MM.1S (cell line): ENCODE measurements around the gene TCF12.

Source experiments
- DNase-seq: peaks from one replicate; pipeline ENCODE4 v3.0.0-alpha.2; 2015
- H2AFZ ChIP-seq: fragments of 300-600 bp; sonication (generic); 2 replicates; pipeline ENCODE4 v1.6.0; 2016; ENCODE audit warnings: antibody characterized with exemption, low read length
- H3F3A ChIP-seq: fragments of 300-600 bp; sonication (generic); 2 replicates; pipeline ENCODE4 v1.6.1; 2016; ENCODE audit warnings: mild to moderate bottlenecking, antibody characterized with exemption, low read length, moderate library complexity, mixed read lengths; ENCODE audit not compliant: insufficient read depth
- H3K27ac ChIP-seq: fragments of 300-600 bp; sonication (generic); 2 replicates; pipeline ENCODE4 v1.5.1; 2016; ENCODE audit warnings: mild to moderate bottlenecking, low read length
- H3K27me3 ChIP-seq: fragments of 300-600 bp; sonication (generic); replicated peaks from 2 replicates; pipeline ENCODE4 v1.6.0; 2016; ENCODE audit warnings: low read length; ENCODE audit not compliant: insufficient read depth
- H3K36me3 ChIP-seq: fragments of 300-600 bp; sonication (generic); replicated peaks from 2 replicates; pipeline ENCODE4 v1.6.1; 2016; ENCODE audit warnings: mild to moderate bottlenecking, low read length, mixed read lengths; ENCODE audit not compliant: insufficient read depth
- H3K4me1 ChIP-seq: fragments of 300-600 bp; sonication (generic); 2 replicates; pipeline ENCODE4 v1.6.1; 2016; ENCODE audit warnings: low read length, mixed read lengths
- H3K4me2 ChIP-seq: fragments of 300-600 bp; sonication (generic); 2 replicates; pipeline ENCODE4 v1.6.0; 2016; ENCODE audit warnings: low read depth, low read length
- H3K4me3 ChIP-seq: fragments of 300-600 bp; sonication (generic); 2 replicates; pipeline ENCODE4 v1.5.1; 2016; ENCODE audit warnings: low read length, mixed read lengths
- H3K79me2 ChIP-seq: fragments of 300-600 bp; sonication (generic); 2 replicates; pipeline ENCODE4 v1.6.1; 2016; ENCODE audit warnings: mixed run types, low read length, mixed read lengths
- H3K9ac ChIP-seq: fragments of 300-600 bp; sonication (generic); 2 replicates; pipeline ENCODE4 v1.6.1; 2016; ENCODE audit warnings: low read length, mixed read lengths
- H3K9me2 ChIP-seq: fragments of 300-600 bp; sonication (generic); replicated peaks from 2 replicates; pipeline ENCODE4 v1.6.1; 2016; ENCODE audit warnings: mild to moderate bottlenecking, low read length, mixed read lengths; ENCODE audit not compliant: insufficient read depth
- H3K9me3 ChIP-seq: fragments of 300-600 bp; sonication (generic); replicated peaks from 2 replicates; pipeline ENCODE4 v1.6.1; 2016; ENCODE audit warnings: mild to moderate bottlenecking, low read length, mixed read lengths; ENCODE audit not compliant: insufficient read depth
- H4K20me1 ChIP-seq: fragments of 300-600 bp; sonication (generic); 2 replicates; pipeline ENCODE4 v1.6.1; 2016; ENCODE audit warnings: mild to moderate bottlenecking, low read length, moderate library complexity, mixed read lengths; ENCODE audit not compliant: insufficient read depth
- CTCF ChIP-seq: fragments of 300-600 bp; sonication (generic); IDR thresholded peaks from 2 replicates; pipeline ENCODE4 v1.5.1; 2016; ENCODE audit warnings: antibody characterized with exemption, low read length, mixed read lengths
- EZH2 ChIP-seq: fragments of 300-600 bp; sonication (generic); optimal IDR thresholded peaks from 2 replicates; pipeline ENCODE3; 2017; ENCODE audit warnings: low read depth, mild to moderate bottlenecking, antibody characterized with exemption, low read length, mixed read lengths
- EZH2phosphoT487 ChIP-seq: fragments of 300-600 bp; sonication (generic); IDR thresholded peaks from 2 replicates; pipeline ENCODE4 v1.6.1; 2018; ENCODE audit warnings: antibody characterized with exemption, low read length

Gene TCF12

GRCh38 chr15:57033715-57034439 is 115.4 kb downstream of the TCF12 start:
- Histone ChIP-seq H3K4me2 (no peak overlapping the region), H3K27ac (no peak overlapping the region), H3K9ac (no peak overlapping the region), H3K79me2 (0 out of 2 replicates have a peak, but pooled peaks cover 9% of the 10 kb centered on the region), H3K4me3 (no peak overlapping the region), H3K9me2 (no peaks in the 10 kb centered on the region), H3F3A (no peaks in the 10 kb centered on the region; the same call in 1 of the 2 replicates), H3K4me1 (no peaks in the 10 kb centered on the region), H3K36me3 (no peaks in the 10 kb centered on the region), H3K27me3 (no peaks in the 10 kb centered on the region), H3K9me3 (no peaks in the 10 kb centered on the region), H4K20me1 (no peaks in the 10 kb centered on the region), H2AFZ (no peak overlapping the region)
- no peak for DNase-seq
- no peak for TF ChIP-seq EZH2phosphoT487
- TF ChIP-seq CTCF: no peak

- H4K20me1 ChIP-seq: no peaks in the 10 kb centered on the region
- H3K9ac ChIP-seq: no peak overlapping the region
- H3K9me3 ChIP-seq: no peaks in the 10 kb centered on the region
- no peaks in the 10 kb centered on the region for H3K9me2 ChIP-seq
- no peaks in the 10 kb centered on the region for H3K36me3 ChIP-seq
- TF ChIP-seq EZH2 (no peak), CTCF (no peak), EZH2phosphoT487 (no peak)
- no peaks in the 10 kb centered on the region for H3K27me3 ChIP-seq
- H3K4me2 ChIP-seq: no peak overlapping the region
- H3F3A ChIP-seq: no peaks in the 10 kb centered on the region; the same call in 1 of the 2 replicates
- no peak overlapping the region for H3K27ac ChIP-seq
- no peak for DNase-seq
- no peak overlapping the region for H3K4me3 ChIP-seq
- H3K4me1 ChIP-seq: no peaks in the 10 kb centered on the region
- H2AFZ ChIP-seq: no peak overlapping the region
- H3K79me2 ChIP-seq: 0 out of 2 replicates have a peak, but pooled peaks cover 4% of the 10 kb centered on the region
Measured at GRCh38 chr15:57034613-57035012, 116.2 kb downstream of the TCF12 start.

GRCh38 chr15:57035664-57036063 is 117.2 kb downstream of the TCF12 start:
- Histone ChIP-seq H3K4me1 (no peaks in the 10 kb centered on the region), H3F3A (no peaks in the 10 kb centered on the region; the same call in 1 of the 2 replicates), H3K4me3 (no peak overlapping the region), H3K9me2 (no peaks in the 10 kb centered on the region), H3K36me3 (no peaks in the 10 kb centered on the region), H2AFZ (no peak overlapping the region), H3K4me2 (no peak overlapping the region), H3K9ac (no peak overlapping the region), H3K27ac (no peak overlapping the region), H4K20me1 (no peaks in the 10 kb centered on the region), H3K79me2 (0 out of 2 replicates have a peak, but pooled peaks cover 4% of the 10 kb centered on the region), H3K9me3 (no peaks in the 10 kb centered on the region), H3K27me3 (no peaks in the 10 kb centered on the region)
- no peak for DNase-seq
- no peak for TF ChIP-seq EZH2
- TF ChIP-seq EZH2phosphoT487: no peak
- TF ChIP-seq CTCF: no peak
